Prostate gland (tissue), 2 donors: ENCODE measurements around the gene RAB7A. TPM values are rescaled to one million over a fixed set of nuclear protein-coding genes. Genes with fewer than 3 reads are reported as not detected.

Experiments
- DNase-seq: peaks from one replicate; pipeline ENCODE4 v3.0.0-alpha.2; 2019; ENCODE audit warnings: low spot score
- H3K27ac ChIP-seq, 2 donors: fragments of 200-600 bp; sonication (generic); 2 replicates each; pipeline ENCODE4 v1.5.1; 2017 to 2019
- H3K27me3 ChIP-seq: fragments of 200-600 bp; sonication (generic); replicated peaks from 2 replicates; pipeline ENCODE4 v1.5.1; 2019; ENCODE audit not compliant: insufficient read depth
- H3K36me3 ChIP-seq, 2 donors: fragments of 200-600 bp; sonication (generic); 1 replicate in 1 of 2; 2 replicates in 1 of 2; pipeline versions ENCODE4 v1.5.1 to v1.8.1; 2017 to 2019
- H3K4me1 ChIP-seq: fragments of 200-600 bp; sonication (generic); replicated peaks from 2 replicates; pipeline ENCODE4 v1.5.1; 2019
- H3K4me3 ChIP-seq, 2 donors: fragments of 200-600 bp; sonication (generic); 2 replicates each; pipeline ENCODE4 v1.5.1; 2017 to 2019
- H3K9me3 ChIP-seq: fragments of 200-600 bp; sonication (generic); 2 replicates; pipeline ENCODE4 v1.5.1; 2017
- POLR2A ChIP-seq: fragments of 450-650 bp; IDR thresholded peaks from one replicate; pipeline ENCODE4 v1.6.1; 2016; ENCODE audit warnings: antibody characterized with exemption, mild to moderate bottlenecking
- POLR2AphosphoS5 ChIP-seq: sonication (generic); formaldehyde crosslinking; IDR thresholded peaks from one replicate; pipeline ENCODE4 v1.6.1; 2017; ENCODE audit warnings: antibody characterized with exemption
- WGBS: methylation state at CpG from one replicate; pipeline ENCODE4 v1.1.5; 2018; 5-methylcytosine and 5-hydroxymethylcytosine counted together
- intact Hi-C: fragments of 100-400 bp; cut with DNase I; formaldehyde crosslinking; loops from one replicate; pipeline ENCODE4 v1.14.2; 2022
- total RNA-seq, 2 donors: library from RNA; depleted of rRNA; stranded (reverse); fragments of >200 nt; gene quantifications; one replicate each; pipeline ENCODE4 v1.1.0, GENCODE V29; 2016
- TF ChIP-seq, protein P1 (sequence below), 4 experiments: fragments of 200-600 bp in 2 of 4; fragments of 450-650 bp in 2 of 4; sonication (generic) in 2 of 4; IDR thresholded peaks; 1 replicate in 3 of 4; 2 replicates in 1 of 4; pipeline ENCODE4 v1.5.1; 2016 to 2019; ENCODE audit warnings: antibody characterized with exemption in 4 of 4, mild to moderate bottlenecking in 2 of 4, moderate library complexity in 2 of 4

The RAB7A gene
- total RNA-seq, 2 donors from 2014 or later: 88.2 to 125 TPM

GRCh38 chr3:128845778-128846485 is 119.9 kb downstream of the RAB7A start:
- intact Hi-C loops: loop anchor here (5.0 kb wide), 2 partner anchors 164 to 229 kb away; no protein-coding TSS in a partner anchor

DNA sequence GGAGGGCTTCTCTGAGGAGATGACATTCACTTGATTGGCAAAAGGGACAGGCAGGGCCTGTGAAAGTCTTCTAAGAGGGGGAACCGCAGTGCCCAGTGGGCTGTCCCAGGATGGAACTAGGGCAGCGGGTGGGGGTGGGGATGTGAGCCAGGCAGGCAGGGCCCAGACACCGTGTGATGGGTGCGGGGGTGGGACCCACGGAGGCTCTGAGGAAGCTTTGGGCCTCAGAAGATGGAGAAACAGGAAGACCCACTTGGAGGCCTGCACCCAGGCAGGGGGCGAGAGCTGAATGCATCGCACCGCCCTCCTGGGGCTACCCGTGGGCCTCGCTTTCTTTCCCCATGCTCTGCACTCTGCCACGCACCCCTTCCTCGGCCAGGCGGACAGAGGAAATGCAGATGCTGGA is 120.5 kb downstream of the RAB7A start:
- TF ChIP-seq, protein P1, sequence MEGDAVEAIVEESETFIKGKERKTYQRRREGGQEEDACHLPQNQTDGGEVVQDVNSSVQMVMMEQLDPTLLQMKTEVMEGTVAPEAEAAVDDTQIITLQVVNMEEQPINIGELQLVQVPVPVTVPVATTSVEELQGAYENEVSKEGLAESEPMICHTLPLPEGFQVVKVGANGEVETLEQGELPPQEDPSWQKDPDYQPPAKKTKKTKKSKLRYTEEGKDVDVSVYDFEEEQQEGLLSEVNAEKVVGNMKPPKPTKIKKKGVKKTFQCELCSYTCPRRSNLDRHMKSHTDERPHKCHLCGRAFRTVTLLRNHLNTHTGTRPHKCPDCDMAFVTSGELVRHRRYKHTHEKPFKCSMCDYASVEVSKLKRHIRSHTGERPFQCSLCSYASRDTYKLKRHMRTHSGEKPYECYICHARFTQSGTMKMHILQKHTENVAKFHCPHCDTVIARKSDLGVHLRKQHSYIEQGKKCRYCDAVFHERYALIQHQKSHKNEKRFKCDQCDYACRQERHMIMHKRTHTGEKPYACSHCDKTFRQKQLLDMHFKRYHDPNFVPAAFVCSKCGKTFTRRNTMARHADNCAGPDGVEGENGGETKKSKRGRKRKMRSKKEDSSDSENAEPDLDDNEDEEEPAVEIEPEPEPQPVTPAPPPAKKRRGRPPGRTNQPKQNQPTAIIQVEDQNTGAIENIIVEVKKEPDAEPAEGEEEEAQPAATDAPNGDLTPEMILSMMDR (IDR thresholded peaks at IDR 0.05): no peak
- no peak for TF ChIP-seq POLR2A

More at GRCh38 chr3:128845778-128846485, 119.9 kb downstream of the RAB7A start:
- WGBS: 6% methylated on average over 29 of the region's 32 CpGs
- Histone ChIP-seq H3K36me3 (no peaks in the 10 kb centered on the region), H3K4me1 (no peaks in the 10 kb centered on the region), H3K4me3 (peak overlapping the region; percentile 22 to 33), H3K27ac (peak overlapping the region in 1 of 2 donors; percentile 21), H3K27me3 (no peaks in the 10 kb centered on the region), H3K9me3 (no peaks in the 10 kb centered on the region)
- peak; percentile 39 for DNase-seq
- TF ChIP-seq, protein P1 (IDR thresholded peaks at IDR 0.05): peak in 3 of 4 experiments; percentile 32 to 60 (median 51)
- TF ChIP-seq POLR2A: no peak
- no peak for TF ChIP-seq POLR2AphosphoS5

GRCh38 chr3:128847666-128848370 is 121.8 kb downstream of the RAB7A start:
- H3K27me3 ChIP-seq: no peaks in the 10 kb centered on the region
- intact Hi-C loops: loop anchor here (5.0 kb wide), 2 partner anchors 166 to 231 kb away; no protein-coding TSS in a partner anchor
- WGBS: 88% methylated on average over 15 of the region's 15 CpGs
- TF ChIP-seq POLR2AphosphoS5: no peak
- TF ChIP-seq POLR2A: no peak
- TF ChIP-seq, protein P1 (IDR thresholded peaks at IDR 0.05): no peak
- H3K36me3 ChIP-seq: no peaks in the 10 kb centered on the region
- H3K4me3 ChIP-seq: no peak overlapping the region
- H3K4me1 ChIP-seq: no peaks in the 10 kb centered on the region
- H3K27ac ChIP-seq: no peak overlapping the region
- no peak for DNase-seq
- H3K9me3 ChIP-seq: no peaks in the 10 kb centered on the region

More for the DNA sequence above, 120.5 kb downstream of the RAB7A start:
- DNase-seq: no peak
- Histone ChIP-seq H3K4me1 (no peaks in the 10 kb centered on the region), H3K27ac (no peak overlapping the region), H3K4me3 (no peak overlapping the region), H3K36me3 (no peaks in the 10 kb centered on the region), H3K9me3 (no peaks in the 10 kb centered on the region), H3K27me3 (no peaks in the 10 kb centered on the region)
- WGBS: 71% methylated on average over 13 of the region's 13 CpGs
- intact Hi-C loops: loop anchor here (5.0 kb wide), 2 partner anchors 164 to 229 kb away; no protein-coding TSS in a partner anchor

GRCh38 chr3:128848936-128849335 is 123.0 kb downstream of the RAB7A start:
- intact Hi-C loops: loop anchor here (5.0 kb wide), 2 partner anchors 167 to 232 kb away; no protein-coding TSS in a partner anchor
- no peaks in the 10 kb centered on the region for H3K27me3 ChIP-seq
- no peaks in the 10 kb centered on the region for H3K4me1 ChIP-seq
- TF ChIP-seq POLR2A (no peak), POLR2AphosphoS5 (no peak)
- TF ChIP-seq, protein P1 (IDR thresholded peaks at IDR 0.05): no peak
- H3K27ac ChIP-seq: no peak overlapping the region
- H3K4me3 ChIP-seq: no peak overlapping the region
- no peak for DNase-seq
- no peaks in the 10 kb centered on the region for H3K36me3 ChIP-seq
- H3K9me3 ChIP-seq: no peaks in the 10 kb centered on the region
- WGBS: 91% methylated on average over 13 of the region's 13 CpGs
